GM19035 (cell line): Measurements from ENCODE around the gene REXO2.

Experiments
- ATAC-seq: cut with Tn5 transposase; IDR thresholded peaks from one replicate; pipeline ENCODE4 v1.9.1; 2021; ENCODE audit not compliant: unreplicated experiment

The REXO2 gene

DNA sequence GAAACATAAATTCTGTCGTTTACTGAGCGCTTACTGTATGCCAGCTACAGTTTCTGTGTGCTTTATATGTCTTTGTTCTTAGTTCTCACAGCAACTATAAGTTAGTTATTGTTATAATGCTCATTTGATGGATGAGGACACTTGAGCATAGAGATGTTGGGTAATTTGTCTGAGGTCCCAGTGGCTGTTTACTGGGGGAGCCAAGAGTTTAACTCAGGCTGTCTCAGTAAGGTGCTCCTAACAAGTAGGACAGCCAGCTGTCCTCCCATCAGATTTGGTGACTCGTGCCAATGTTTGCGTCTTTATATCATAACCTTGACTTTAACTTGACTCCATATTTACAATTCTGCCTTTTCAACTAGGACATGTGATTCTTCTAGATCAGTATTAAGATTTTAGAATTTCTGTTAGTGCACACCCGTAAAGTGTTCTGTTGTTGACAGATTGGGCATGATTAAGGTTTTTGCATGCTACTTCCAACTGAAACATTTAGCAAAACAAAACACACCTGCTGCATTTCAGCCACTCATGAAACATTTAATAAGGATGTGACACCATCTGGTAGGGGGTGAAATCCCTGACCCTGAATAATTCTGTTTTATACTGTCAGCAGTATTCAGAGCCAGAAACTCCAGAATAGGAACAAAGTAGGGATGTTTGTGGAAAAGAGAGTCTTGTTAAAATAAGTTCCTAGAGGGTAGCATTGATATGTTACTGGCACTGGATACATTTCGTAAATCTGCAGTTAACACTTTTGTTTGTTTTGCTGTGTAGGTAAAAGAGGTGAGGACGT is 1.9 kb downstream of the REXO2 start:
- ATAC-seq = no peak

DNA sequence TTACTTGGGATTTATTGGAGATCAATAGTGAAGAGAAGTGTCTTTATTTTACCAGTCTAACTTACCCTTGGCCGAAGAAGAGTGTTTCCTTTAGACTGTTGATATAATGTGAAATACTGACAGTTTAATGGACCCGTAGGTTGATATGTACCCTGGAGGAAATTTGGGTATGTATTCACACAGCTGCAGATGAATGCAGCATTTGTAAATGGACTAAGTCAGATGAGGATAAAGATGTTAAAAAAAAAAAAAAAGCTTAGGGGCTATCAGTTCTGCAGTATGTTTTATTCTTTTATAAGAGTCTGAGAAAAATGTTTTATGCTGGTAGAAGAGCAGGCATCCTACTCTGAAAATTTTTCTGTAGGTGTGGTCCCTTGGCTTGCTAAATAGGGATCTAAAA is 2.7 kb downstream of the REXO2 start:
- no peak for ATAC-seq

- no peak for ATAC-seq
Observed at GRCh38 chr11:114442536-114442935, 3.3 kb downstream of the REXO2 start.

DNA sequence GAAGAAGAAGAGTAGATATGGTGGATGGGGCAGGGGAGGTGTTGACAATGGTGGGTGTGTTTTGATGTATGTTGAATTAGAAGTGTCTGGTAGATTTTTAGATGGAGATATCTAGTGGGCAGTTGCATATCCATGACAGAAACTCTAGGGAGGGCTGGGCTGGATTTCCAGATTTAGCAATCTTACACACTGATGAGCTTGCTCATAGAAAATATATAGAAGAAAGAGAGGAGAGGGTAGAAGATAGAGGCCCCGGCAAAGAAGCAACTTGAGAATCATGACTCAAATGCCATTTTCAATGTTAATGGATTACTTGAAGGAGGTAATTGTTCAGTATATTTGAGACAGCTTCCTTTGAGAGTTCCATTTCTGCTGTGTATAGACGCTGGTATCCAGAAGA is 8.2 kb downstream of the REXO2 start:
- ATAC-seq = no peak

GRCh38 chr11:114447892-114448291 is 8.6 kb downstream of the REXO2 start:
- ATAC-seq = no peak

- no peak for ATAC-seq
Observed at GRCh38 chr11:114448749-114449482, 9.6 kb downstream of the REXO2 start.

- no peak for ATAC-seq
Observed at GRCh38 chr11:114449845-114450244, 10.6 kb downstream of the REXO2 start.

GRCh38 chr11:114452399-114452798 is 13.1 kb downstream of the REXO2 start:
- ATAC-seq = no peak

GRCh38 chr11:114463999-114464398 is 24.7 kb downstream of the REXO2 start:
- ATAC-seq = no peak

DNA sequence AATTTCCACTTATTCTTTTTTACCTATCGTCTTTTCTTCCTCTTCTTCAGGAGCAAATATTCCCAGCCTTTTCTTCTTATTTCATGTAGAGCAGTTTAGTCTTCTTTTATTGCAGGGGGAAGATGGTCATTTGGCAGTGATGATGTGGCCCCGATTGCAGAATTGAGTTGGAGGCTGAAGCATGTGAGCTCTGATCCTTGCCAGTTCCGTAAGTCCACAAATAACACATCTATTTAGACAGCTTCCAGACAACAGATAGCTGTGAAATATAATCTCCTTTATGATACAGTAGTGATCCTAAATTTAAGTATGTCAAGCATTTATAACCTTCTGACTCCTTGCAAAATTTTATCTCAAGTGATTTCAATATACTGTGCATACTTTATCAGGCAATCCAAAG is 27.5 kb downstream of the REXO2 start:
- ATAC-seq = no peak

DNA sequence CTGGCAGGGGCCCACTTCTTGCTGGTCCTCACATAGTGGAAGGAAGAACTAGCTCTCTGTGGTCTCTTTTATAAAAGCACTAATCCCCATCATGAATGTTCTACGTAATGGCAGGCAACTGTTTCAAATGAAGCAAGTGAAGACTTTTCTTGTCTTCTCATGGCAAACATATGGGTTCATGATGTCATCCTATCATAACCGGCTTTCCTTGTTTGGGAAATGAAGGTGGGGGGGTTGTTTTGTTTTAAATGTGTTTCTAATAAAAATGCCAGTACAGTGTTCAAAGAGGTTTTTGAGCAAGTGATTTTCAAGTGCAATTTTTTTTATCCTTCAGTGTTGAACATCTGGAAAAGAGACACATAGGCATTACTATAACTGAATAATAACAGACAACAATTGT is 33.4 kb downstream of the REXO2 start:
- no peak for ATAC-seq

DNA sequence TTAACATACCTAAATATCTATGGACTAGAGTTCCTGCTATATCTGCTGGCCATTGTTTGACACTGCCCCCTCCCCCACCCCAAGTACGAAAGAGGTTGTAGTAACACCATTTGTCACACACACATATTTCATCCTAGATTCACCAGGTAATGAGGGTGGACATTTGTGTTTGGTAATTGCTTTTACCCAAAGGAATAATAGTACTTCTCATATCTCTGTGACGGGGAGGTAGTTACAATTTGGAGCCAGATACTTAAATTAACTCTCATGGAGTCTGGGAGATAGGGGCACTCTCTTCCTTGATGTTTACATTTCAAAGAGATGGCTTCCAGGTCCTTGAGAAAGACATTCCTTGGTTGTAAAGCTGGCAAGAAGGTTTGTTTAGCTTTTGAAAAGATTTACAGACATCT is 38.7 kb downstream of the REXO2 start:
- ATAC-seq = no peak

- no peak for ATAC-seq
Observed at GRCh38 chr11:114478768-114479167, 39.5 kb downstream of the REXO2 start.

GRCh38 chr11:114479331-114479730 is 40.1 kb downstream of the REXO2 start:
- ATAC-seq = no peak

DNA sequence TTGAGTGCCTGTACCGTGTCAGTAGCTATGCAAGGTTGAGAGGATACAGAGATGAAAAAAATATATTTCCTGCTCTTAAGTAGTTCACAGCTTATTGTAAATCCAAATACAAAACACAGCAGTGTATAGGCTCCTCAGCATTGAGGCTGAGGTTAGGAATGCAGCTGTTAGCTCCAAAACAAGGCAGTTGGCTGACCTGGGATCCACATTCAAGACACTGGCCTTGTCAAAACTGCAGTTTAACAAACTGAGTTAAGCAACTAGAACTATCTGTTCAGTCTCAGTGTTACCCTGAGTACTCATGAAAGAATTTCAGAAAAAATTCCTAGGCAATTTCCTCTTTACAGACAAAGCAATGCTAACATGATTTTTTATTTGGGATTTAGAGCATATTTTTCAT is 42.8 kb downstream of the REXO2 start:
- no peak for ATAC-seq

GRCh38 chr11:114483929-114484328 is 44.7 kb downstream of the REXO2 start:
- ATAC-seq = no peak

- ATAC-seq = no peak
Observed at GRCh38 chr11:114496915-114497314, 57.6 kb downstream of the REXO2 start.

DNA sequence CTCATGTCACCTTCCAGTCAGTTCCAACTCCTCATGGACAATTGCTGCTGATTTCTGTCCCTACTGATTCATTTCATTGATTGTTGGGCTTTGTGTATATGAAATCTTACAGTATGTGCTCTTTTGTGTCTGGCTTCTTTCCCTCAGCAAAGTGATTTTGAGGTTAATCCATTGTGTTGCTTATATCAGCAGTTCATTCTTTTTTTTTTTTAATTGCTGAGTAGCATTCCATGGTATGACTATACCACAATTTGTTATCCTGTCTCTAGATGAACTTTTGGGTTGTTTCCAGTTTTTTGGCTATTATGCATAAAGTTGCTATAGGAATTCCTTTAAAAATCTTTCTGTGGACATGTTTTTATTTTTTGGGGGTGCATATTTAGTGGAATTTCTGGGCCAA is 60.5 kb downstream of the REXO2 start:
- no peak for ATAC-seq
